IMR-90 (cell line): ENCODE results near the gene NCOA3. TPM values are rescaled to one million over a fixed set of nuclear protein-coding genes. Genes with fewer than 3 reads are reported as not detected.

Source experiments
- ATAC-seq: fragments of 200-7000 bp; cut with Tn5 transposase; 2 replicates; pipeline ENCODE4 v1.9.1; 2020; ENCODE audit warnings: low read depth, mild to moderate bottlenecking, moderate library complexity
- BruUV-seq: library from RNA; stranded (reverse); fragments of 400-500 nt; replicated peaks from 2 replicates; lab custom pipeline; 2021; lab: Mats Ljungman, UMichigan
- CTCF ChIA-PET: fragments of 300-600 bp; formaldehyde crosslinking; extraction: SDS; loops from one replicate; lab custom pipeline; 2021; ENCODE audit warnings: antibody characterized with exemption; lab: Yijun Ruan, JAX
- POLR2A ChIA-PET: fragments of 300-600 bp; sonication (Branson Sonifier 250); formaldehyde crosslinking; loops from one replicate; lab custom pipeline; 2022; ENCODE audit warnings: antibody characterized with exemption; ENCODE audit not compliant: unreplicated experiment; lab: Charles Lee
- DNase-seq: peaks from one replicate; pipeline ENCODE4 v3.0.0; 2013
- H2AFZ ChIP-seq: replicated peaks from 2 replicates; pipeline ENCODE3; 2013; ENCODE audit warnings: low read length, mild to moderate bottlenecking; ENCODE audit not compliant: poor library complexity
- H2AK5ac ChIP-seq: 2 replicates; pipeline ENCODE4 v1.6.1; 2013; ENCODE audit warnings: low read depth, low read length, inconsistent platforms
- H2AK9ac ChIP-seq: replicated peaks from 2 replicates; pipeline ENCODE3; 2013; ENCODE audit warnings: mild to moderate bottlenecking, low read depth, low read length, moderate library complexity; ENCODE audit not compliant: poor library complexity
- H2BK120ac ChIP-seq: 2 replicates; pipeline ENCODE4 v1.6.1; 2013; ENCODE audit warnings: low read depth, low read length, inconsistent platforms
- H2BK15ac ChIP-seq: 3 replicates; pipeline ENCODE4 v1.6.1; 2013; ENCODE audit warnings: low read depth, low read length, inconsistent platforms
- H2BK20ac ChIP-seq: 2 replicates; pipeline ENCODE4 v1.6.1; 2013; ENCODE audit warnings: low read depth, mild to moderate bottlenecking, inconsistent platforms, low read length, moderate library complexity
- H2BK5ac ChIP-seq: 2 replicates; pipeline ENCODE4 v1.6.1; 2013; ENCODE audit warnings: mild to moderate bottlenecking, low read depth, low read length, inconsistent platforms; ENCODE audit not compliant: poor library complexity, severe bottlenecking
- H3K14ac ChIP-seq: replicated peaks from 2 replicates; pipeline ENCODE4 v1.6.1; 2013; ENCODE audit warnings: low read depth, low read length, inconsistent platforms
- H3K18ac ChIP-seq: 2 replicates; pipeline ENCODE4 v1.6.1; 2013; ENCODE audit warnings: low read depth, low read length, control low read depth
- H3K23ac ChIP-seq: 2 replicates; pipeline ENCODE4 v1.6.1; 2013; ENCODE audit warnings: low read depth, low read length, inconsistent platforms
- H3K27ac ChIP-seq: 2 replicates; pipeline ENCODE4 v1.5.1; 2013; ENCODE audit warnings: mild to moderate bottlenecking, control low read depth, low read length; ENCODE audit not compliant: insufficient read depth
- H3K27me3 ChIP-seq: 2 replicates; pipeline ENCODE4 v1.6.1; 2013; ENCODE audit warnings: low read length; ENCODE audit not compliant: control insufficient read depth, insufficient read depth
- H3K36me3 ChIP-seq: 2 replicates; pipeline ENCODE4 v1.6.1; 2013; ENCODE audit warnings: low read length, mixed read lengths; ENCODE audit not compliant: control insufficient read depth, insufficient read depth
- H3K4ac ChIP-seq: 2 replicates; pipeline ENCODE4 v1.6.1; 2013; ENCODE audit warnings: low read depth, low read length, inconsistent platforms
- H3K4me1 ChIP-seq: 2 replicates; pipeline ENCODE4 v1.6.1; 2013; ENCODE audit warnings: low read length, mixed read lengths; ENCODE audit not compliant: control insufficient read depth, insufficient read depth
- H3K4me2 ChIP-seq: 2 replicates; pipeline ENCODE4 v1.6.1; 2013; ENCODE audit warnings: low read depth, mild to moderate bottlenecking, control low read depth, low read length, moderate library complexity
- H3K4me3 ChIP-seq: 2 replicates; pipeline ENCODE4 v1.5.1; 2013; ENCODE audit warnings: low read depth, mild to moderate bottlenecking, control low read depth, low read length, moderate library complexity; ENCODE audit not compliant: insufficient read depth
- H3K56ac ChIP-seq: 2 replicates; pipeline ENCODE4 v1.6.1; 2013; ENCODE audit warnings: low read length, inconsistent platforms; ENCODE audit not compliant: insufficient read depth; ENCODE audit errors: extremely low read depth
- H3K79me1 ChIP-seq, 2 experiments: 2 replicates each; pipeline ENCODE4 v1.6.1; 2013; ENCODE audit warnings: low read length in 2 of 2, inconsistent platforms in 1 of 2, low read depth in 1 of 2
- H3K9ac ChIP-seq: 2 replicates; pipeline ENCODE4 v1.6.1; 2013; ENCODE audit warnings: low read depth, low read length, control low read depth
- H3K9me1 ChIP-seq: 2 replicates; pipeline ENCODE4 v1.6.1; 2013; ENCODE audit warnings: low read length, inconsistent platforms; ENCODE audit not compliant: insufficient read depth
- H3K9me3 ChIP-seq: 2 replicates; pipeline ENCODE4 v1.6.1; 2013; ENCODE audit warnings: low read length; ENCODE audit not compliant: control insufficient read depth, insufficient read depth
- H4K20me1 ChIP-seq: 2 replicates; pipeline ENCODE4 v1.6.1; 2013; ENCODE audit warnings: low read length, inconsistent platforms; ENCODE audit not compliant: insufficient read depth
- H4K5ac ChIP-seq: 2 replicates; pipeline ENCODE4 v1.6.1; 2013; ENCODE audit warnings: mild to moderate bottlenecking, low read depth, low read length, control low read depth
- H4K8ac ChIP-seq, 2 experiments: 2 replicates each; pipeline ENCODE4 v1.6.1; 2013; ENCODE audit warnings: low read depth in 2 of 2, low read length in 2 of 2, control low read depth in 1 of 2, inconsistent platforms in 1 of 2
- H4K91ac ChIP-seq: 2 replicates; pipeline ENCODE4 v1.6.1; 2013; ENCODE audit warnings: low read depth, low read length, inconsistent platforms; ENCODE audit not compliant: insufficient read depth
- BHLHE40 ChIP-seq: fragments of 150-350 bp; IDR thresholded peaks from 2 replicates; pipeline ENCODE4 v1.6.1; 2016; ENCODE audit warnings: mild to moderate bottlenecking, low read depth, low read length
- CEBPB ChIP-seq: IDR thresholded peaks from 2 replicates; pipeline ENCODE4 v1.6.1; 2012; ENCODE audit warnings: low read depth, low read length, improper control_type of control experiment
- CHD1 ChIP-seq: IDR thresholded peaks from 2 replicates; pipeline ENCODE4 v1.6.1; 2012; ENCODE audit warnings: low read depth, low read length, improper control_type of control experiment
- ELK1 ChIP-seq: fragments of 150-350 bp; IDR thresholded peaks from 2 replicates; pipeline ENCODE4 v1.6.1; 2016; ENCODE audit warnings: low read depth, mild to moderate bottlenecking, low read length, moderate library complexity, borderline replicate concordance
- FOS ChIP-seq: fragments of 150-350 bp; IDR thresholded peaks from 2 replicates; pipeline ENCODE4 v1.6.1; 2016; ENCODE audit warnings: low read depth, low read length
- MAFK ChIP-seq: IDR thresholded peaks from 2 replicates; pipeline ENCODE4 v1.6.1; 2012; ENCODE audit warnings: low read depth, low read length, improper control_type of control experiment
- MAZ ChIP-seq: IDR thresholded peaks from 2 replicates; pipeline ENCODE4 v1.6.1; 2012; ENCODE audit warnings: low read depth, mild to moderate bottlenecking, low read length, improper control_type of control experiment, moderate library complexity, borderline replicate concordance
- MXI1 ChIP-seq: IDR thresholded peaks from 2 replicates; pipeline ENCODE4 v1.6.1; 2012; ENCODE audit warnings: low read depth, mild to moderate bottlenecking, low read length, moderate library complexity, borderline replicate concordance
- NFE2L2 ChIP-seq: fragments of 150-350 bp; IDR thresholded peaks from 2 replicates; pipeline ENCODE4 v1.6.1; 2016; ENCODE audit warnings: low read depth, mild to moderate bottlenecking, low read length
- POLR2A ChIP-seq: IDR thresholded peaks from 2 replicates; pipeline ENCODE4 v1.6.1; 2012; ENCODE audit warnings: mild to moderate bottlenecking, low read depth, low read length
- RAD21 ChIP-seq: IDR thresholded peaks from 2 replicates; pipeline ENCODE4 v1.6.1; 2012; ENCODE audit warnings: low read length, improper control_type of control experiment
- RCOR1 ChIP-seq: IDR thresholded peaks from 2 replicates; pipeline ENCODE4 v1.6.1; 2012; ENCODE audit warnings: mild to moderate bottlenecking, low read length, improper control_type of control experiment; ENCODE audit not compliant: insufficient replicate concordance
- RFX5 ChIP-seq: IDR thresholded peaks from 2 replicates; pipeline ENCODE4 v1.8.0; 2012; ENCODE audit warnings: low read depth, mild to moderate bottlenecking, low read length, moderate library complexity
- SMC3 ChIP-seq: fragments of 150-350 bp; IDR thresholded peaks from 2 replicates; pipeline ENCODE4 v1.6.1; 2016; ENCODE audit warnings: low read depth, mild to moderate bottlenecking, antibody characterized with exemption, low read length, moderate library complexity
- WGBS, 2 experiments: methylation state at CpG; one replicate each; pipeline versions ENCODE4 v1.1.5 to v1.1.7; 2013; ENCODE audit warnings: missing lambda C conversion rate in 2 of 2; ENCODE audit not compliant: insufficient read length in 1 of 2; ENCODE audit errors: extremely low coverage in 2 of 2; 5-methylcytosine and 5-hydroxymethylcytosine counted together
- dilution Hi-C: fragments of 300-500 bp; cut with HindIII; formaldehyde crosslinking; loops from one replicate; pipeline ENCODE4 v1.14.3; 2018; ENCODE audit warnings: low sequenced_read_pairs; ENCODE audit not compliant: unreplicated experiment
- in situ Hi-C: fragments of 300-500 bp; cut with MboI; formaldehyde crosslinking; loops from 3 replicates; pipeline ENCODE4 v1.14.3; 2019; ENCODE audit warnings: low sequenced_read_pairs, inconsistent platforms, mixed read lengths
- intact Hi-C: fragments of 100-400 bp; cut with micrococcal nuclease; formaldehyde crosslinking; loops from 2 replicates; pipeline ENCODE4 v1.10.0; 2022
- polyA plus RNA-seq, 3 experiments: library from polyadenylated mRNA; depleted of rRNA; stranded (reverse); fragments of >200 nt; gene quantifications; 2 replicates each; pipeline ENCODE4 v1.2.3, GENCODE V29; 2012; ENCODE audit warnings: low replicate concordance in 1 of 3
- total RNA-seq: library from RNA; depleted of rRNA; stranded (reverse); fragments of >200 nt; gene quantifications from 2 replicates; pipeline ENCODE4 v1.2.3, GENCODE V29; 2012
- TF ChIP-seq, protein P1 (sequence below): conservative IDR thresholded peaks from 2 replicates; pipeline ENCODE4 v1.5.1; 2012; ENCODE audit warnings: mild to moderate bottlenecking, low read depth, low read length, improper control_type of control experiment
- TF ChIP-seq, protein P2 (sequence below): fragments of 150-350 bp; IDR thresholded peaks from 2 replicates; pipeline ENCODE4 v1.6.1; 2017; ENCODE audit warnings: mild to moderate bottlenecking, antibody characterized with exemption, low read length, low read depth

NCOA3 gene
- total and polyA plus RNA-seq, 2 of the 4 experiments (the other 2 are of a cell fraction) = 8.8 to 29.0 TPM

DNA sequence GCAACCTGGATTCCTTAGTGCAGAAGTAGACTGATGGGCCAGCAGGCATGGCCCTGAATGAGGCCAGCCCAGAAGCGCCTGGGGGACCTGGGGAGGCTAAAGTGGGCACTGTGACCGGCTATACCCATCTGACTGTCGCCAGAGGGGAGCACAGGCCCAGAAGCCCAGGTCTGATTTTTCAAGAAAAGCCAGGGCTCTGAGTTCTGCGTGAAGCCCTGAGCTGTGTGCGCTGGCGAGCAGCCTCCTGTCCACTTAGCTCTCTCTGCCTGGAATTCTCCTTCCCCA is 171.9 kb downstream of the NCOA3 start:
- no peaks in the 10 kb centered on the region for H3K79me1 ChIP-seq
- in situ Hi-C loops = loop anchor here (5.0 to 25.0 kb wide), 2 partner anchors 944 to 1239 kb away; partner anchors contain the start of gene ARFGEF2
- no peak overlapping the region for H3K14ac ChIP-seq
- H2AK9ac ChIP-seq = no peak overlapping the region
- H3K4ac ChIP-seq = no peak overlapping the region
- H4K8ac ChIP-seq = no peak overlapping the region
- no TSS peak for BruUV-seq
- H4K5ac ChIP-seq = no peak overlapping the region
- H3K27ac ChIP-seq = no peak overlapping the region
- H2BK20ac ChIP-seq = no peak overlapping the region
- H3K9ac ChIP-seq = no peak overlapping the region
- peaks cover 8% of the 10 kb centered on the region for H3K27me3 ChIP-seq
- H3K23ac ChIP-seq = no peak overlapping the region
- DNase-seq (no peak), ATAC-seq (no peak)
- no peaks in the 10 kb centered on the region for H3K9me3 ChIP-seq
- H3K4me2 ChIP-seq = no peak overlapping the region
- no peak overlapping the region for H4K91ac ChIP-seq
- no peak overlapping the region for H3K4me3 ChIP-seq
- no peak overlapping the region for H2BK5ac ChIP-seq
- H2BK120ac ChIP-seq = no peak overlapping the region
- TF ChIP-seq MXI1 (no peak), MAFK (no peak), RFX5 (no peak), BHLHE40 (no peak), RAD21 (no peak), RCOR1 (no peak), ELK1 (no peak), FOS (no peak), SMC3 (no peak), CHD1 (no peak), POLR2A (no peak), MAZ (no peak), NFE2L2 (no peak), CEBPB (no peak)
- TF ChIP-seq, protein P1, sequence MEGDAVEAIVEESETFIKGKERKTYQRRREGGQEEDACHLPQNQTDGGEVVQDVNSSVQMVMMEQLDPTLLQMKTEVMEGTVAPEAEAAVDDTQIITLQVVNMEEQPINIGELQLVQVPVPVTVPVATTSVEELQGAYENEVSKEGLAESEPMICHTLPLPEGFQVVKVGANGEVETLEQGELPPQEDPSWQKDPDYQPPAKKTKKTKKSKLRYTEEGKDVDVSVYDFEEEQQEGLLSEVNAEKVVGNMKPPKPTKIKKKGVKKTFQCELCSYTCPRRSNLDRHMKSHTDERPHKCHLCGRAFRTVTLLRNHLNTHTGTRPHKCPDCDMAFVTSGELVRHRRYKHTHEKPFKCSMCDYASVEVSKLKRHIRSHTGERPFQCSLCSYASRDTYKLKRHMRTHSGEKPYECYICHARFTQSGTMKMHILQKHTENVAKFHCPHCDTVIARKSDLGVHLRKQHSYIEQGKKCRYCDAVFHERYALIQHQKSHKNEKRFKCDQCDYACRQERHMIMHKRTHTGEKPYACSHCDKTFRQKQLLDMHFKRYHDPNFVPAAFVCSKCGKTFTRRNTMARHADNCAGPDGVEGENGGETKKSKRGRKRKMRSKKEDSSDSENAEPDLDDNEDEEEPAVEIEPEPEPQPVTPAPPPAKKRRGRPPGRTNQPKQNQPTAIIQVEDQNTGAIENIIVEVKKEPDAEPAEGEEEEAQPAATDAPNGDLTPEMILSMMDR = no peak
- TF ChIP-seq, protein P2, sequence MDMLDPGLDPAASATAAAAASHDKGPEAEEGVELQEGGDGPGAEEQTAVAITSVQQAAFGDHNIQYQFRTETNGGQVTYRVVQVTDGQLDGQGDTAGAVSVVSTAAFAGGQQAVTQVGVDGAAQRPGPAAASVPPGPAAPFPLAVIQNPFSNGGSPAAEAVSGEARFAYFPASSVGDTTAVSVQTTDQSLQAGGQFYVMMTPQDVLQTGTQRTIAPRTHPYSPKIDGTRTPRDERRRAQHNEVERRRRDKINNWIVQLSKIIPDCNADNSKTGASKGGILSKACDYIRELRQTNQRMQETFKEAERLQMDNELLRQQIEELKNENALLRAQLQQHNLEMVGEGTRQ = no peak
- dilution Hi-C loops = no loop called here
- no peak overlapping the region for H2AFZ ChIP-seq
- no peaks in the 10 kb centered on the region for H4K20me1 ChIP-seq
- ChIA-PET POLR2A (no interaction called here), CTCF (interaction anchor here (0.9 kb wide), 1 partner anchor 947 kb away, joined by 3 read pairs; no protein-coding TSS in a partner anchor)
- no peak overlapping the region for H3K56ac ChIP-seq
- no peaks in the 10 kb centered on the region for H3K4me1 ChIP-seq
- H3K36me3 ChIP-seq = no peaks in the 10 kb centered on the region
- H3K9me1 ChIP-seq = no peaks in the 10 kb centered on the region
- H2AK5ac ChIP-seq = no peak overlapping the region
- H3K18ac ChIP-seq = no peak overlapping the region
- WGBS, 2 experiments = 70% methylated on average over 6 of the region's 6 CpGs; no CpG with 5 or more reads in 1 of the 2 experiments
- intact Hi-C loops = no loop called here
- H2BK15ac ChIP-seq = no peak overlapping the region
